Stomach (tissue), 4 donors: ENCODE data around the gene BASP1.

Source experiments
- CTCF ChIP-seq, 7 experiments: fragments of 450-650 bp in 4 of 7; fragments of 200-600 bp in 3 of 7; sonication (generic) in 3 of 7; IDR thresholded peaks; one replicate each; pipeline ENCODE4 v1.5.1; 2016 to 2019; ENCODE audit warnings: antibody characterized with exemption in 7 of 7, control low read depth in 2 of 7, mild to moderate bottlenecking in 1 of 7
- EP300 ChIP-seq: sonication (generic); formaldehyde crosslinking; IDR thresholded peaks from one replicate; pipeline ENCODE4 v1.6.1; 2017; ENCODE audit warnings: antibody characterized with exemption
- POLR2A ChIP-seq, 4 donors: fragments of 450-650 bp; IDR thresholded peaks; one replicate each; pipeline ENCODE4 v1.6.1; 2016; ENCODE audit warnings: antibody characterized with exemption in 4 of 4, control low read depth in 2 of 4, mild to moderate bottlenecking in 1 of 4, moderate library complexity in 1 of 4
- POLR2AphosphoS5 ChIP-seq, 3 donors: sonication (generic); formaldehyde crosslinking; IDR thresholded peaks; one replicate each; pipeline ENCODE4 v1.6.1; 2016; ENCODE audit warnings: antibody characterized with exemption in 3 of 3

- TF ChIP-seq POLR2AphosphoS5 (IDR thresholded peaks at IDR 0.05) (no peak), CTCF (IDR thresholded peaks at IDR 0.05) (no peak), POLR2A (IDR thresholded peaks at IDR 0.05) (no peak), EP300 (no peak)
Measured at GRCh38 chr5:17238521-17239041, 21.1 kb downstream of the BASP1 start.
